Measurements from ENCODE around the gene NECTIN4.
A peak's percentile ranks its signal among the peaks of the same experiment; 100 is the strongest.
"Not testable (repeated sequence)": the region's sequence is repeated elsewhere in the genome, so short reads cannot be mapped to it uniquely, and the experiment has no call there.

NECTIN4 gene

GRCh38 chr1:161089251-161089924 lies at the start of gene NECTIN4:
Gene NECTIN4 (minus strand): TSS chr1:161089558. CDS start chr1:161089296, 262 bp downstream.
- DNase-seq = no peak

GRCh38 chr1:161138431-161138830 lies 49.1 kb upstream of the NECTIN4 start:
- no peak for DNase-seq

- DNase-seq = no peak
Observed at GRCh38 chr1:161137881-161138280, 48.5 kb upstream of the NECTIN4 start.

- no peak for DNase-seq
Observed at GRCh38 chr1:161133220-161133740, 43.9 kb upstream of the NECTIN4 start.

- peak; percentile 93 for DNase-seq
Observed at GRCh38 chr1:161132410-161133219, 43.3 kb upstream of the NECTIN4 start, which contains the start of gene DEDD. Gene DEDD (minus strand): TSS chr1:161132667. CDS start chr1:161124462, 8,205 bp downstream.

- no peak for DNase-seq
Observed at GRCh38 chr1:161131523-161132409, 42.4 kb upstream of the NECTIN4 start.

GRCh38 chr1:161130266-161130665 lies 40.9 kb upstream of the NECTIN4 start:
- no peak for DNase-seq

- no peak for DNase-seq
Observed at GRCh38 chr1:161128591-161129420, 39.4 kb upstream of the NECTIN4 start.

GRCh38 chr1:161127649-161128048 lies 38.3 kb upstream of the NECTIN4 start:
- no peak for DNase-seq

- no peak for DNase-seq
Observed at GRCh38 chr1:161122967-161123366, 33.6 kb upstream of the NECTIN4 start.

GRCh38 chr1:161121834-161122233 lies 32.5 kb upstream of the NECTIN4 start:
- no peak for DNase-seq

GRCh38 chr1:161121042-161121650 lies 31.8 kb upstream of the NECTIN4 start:
- no peak for DNase-seq

- peak; percentile 78 for DNase-seq
Observed at GRCh38 chr1:161119092-161119903, 29.9 kb upstream of the NECTIN4 start.

- peak; percentile 88 for DNase-seq
Observed at GRCh38 chr1:161117759-161118581, 28.6 kb upstream of the NECTIN4 start, which contains the start of the genes NIT1 and PFDN2. Gene NIT1 (plus strand): TSS chr1:161118105. CDS start chr1:161118177, 72 bp downstream. Gene PFDN2 (minus strand): TSS chr1:161118037. CDS start chr1:161118026, 11 bp downstream.

GRCh38 chr1:161115961-161116360 lies 26.6 kb upstream of the NECTIN4 start:
- not testable (repeated sequence) for DNase-seq

GRCh38 chr1:161115132-161115711 lies 25.9 kb upstream of the NECTIN4 start:
- peak; percentile 39 for DNase-seq

GRCh38 chr1:161114556-161114955 lies 25.2 kb upstream of the NECTIN4 start:
- DNase-seq = no peak

- DNase-seq = no peak
Observed at GRCh38 chr1:161113915-161114314, 24.6 kb upstream of the NECTIN4 start.

- no peak for DNase-seq
Observed at GRCh38 chr1:161111527-161111926, 22.2 kb upstream of the NECTIN4 start.
